Bladder microvascular endothelial cell (primary cell): ENCODE data around the gene SPAG9. TPM values are rescaled to one million over a fixed set of nuclear protein-coding genes. Genes with fewer than 3 reads are reported as not detected.

Experiments used
- total RNA-seq: library from RNA; depleted of rRNA; stranded (reverse); fragments of >200 nt; gene quantifications from 2 replicates; pipeline ENCODE4 v1.2.3, GENCODE V29; 2014

Gene SPAG9, protein sequence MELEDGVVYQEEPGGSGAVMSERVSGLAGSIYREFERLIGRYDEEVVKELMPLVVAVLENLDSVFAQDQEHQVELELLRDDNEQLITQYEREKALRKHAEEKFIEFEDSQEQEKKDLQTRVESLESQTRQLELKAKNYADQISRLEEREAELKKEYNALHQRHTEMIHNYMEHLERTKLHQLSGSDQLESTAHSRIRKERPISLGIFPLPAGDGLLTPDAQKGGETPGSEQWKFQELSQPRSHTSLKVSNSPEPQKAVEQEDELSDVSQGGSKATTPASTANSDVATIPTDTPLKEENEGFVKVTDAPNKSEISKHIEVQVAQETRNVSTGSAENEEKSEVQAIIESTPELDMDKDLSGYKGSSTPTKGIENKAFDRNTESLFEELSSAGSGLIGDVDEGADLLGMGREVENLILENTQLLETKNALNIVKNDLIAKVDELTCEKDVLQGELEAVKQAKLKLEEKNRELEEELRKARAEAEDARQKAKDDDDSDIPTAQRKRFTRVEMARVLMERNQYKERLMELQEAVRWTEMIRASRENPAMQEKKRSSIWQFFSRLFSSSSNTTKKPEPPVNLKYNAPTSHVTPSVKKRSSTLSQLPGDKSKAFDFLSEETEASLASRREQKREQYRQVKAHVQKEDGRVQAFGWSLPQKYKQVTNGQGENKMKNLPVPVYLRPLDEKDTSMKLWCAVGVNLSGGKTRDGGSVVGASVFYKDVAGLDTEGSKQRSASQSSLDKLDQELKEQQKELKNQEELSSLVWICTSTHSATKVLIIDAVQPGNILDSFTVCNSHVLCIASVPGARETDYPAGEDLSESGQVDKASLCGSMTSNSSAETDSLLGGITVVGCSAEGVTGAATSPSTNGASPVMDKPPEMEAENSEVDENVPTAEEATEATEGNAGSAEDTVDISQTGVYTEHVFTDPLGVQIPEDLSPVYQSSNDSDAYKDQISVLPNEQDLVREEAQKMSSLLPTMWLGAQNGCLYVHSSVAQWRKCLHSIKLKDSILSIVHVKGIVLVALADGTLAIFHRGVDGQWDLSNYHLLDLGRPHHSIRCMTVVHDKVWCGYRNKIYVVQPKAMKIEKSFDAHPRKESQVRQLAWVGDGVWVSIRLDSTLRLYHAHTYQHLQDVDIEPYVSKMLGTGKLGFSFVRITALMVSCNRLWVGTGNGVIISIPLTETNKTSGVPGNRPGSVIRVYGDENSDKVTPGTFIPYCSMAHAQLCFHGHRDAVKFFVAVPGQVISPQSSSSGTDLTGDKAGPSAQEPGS (N-terminal part only)
- total RNA-seq, result 65.7 and 130 TPM in 2 replicates

DNA sequence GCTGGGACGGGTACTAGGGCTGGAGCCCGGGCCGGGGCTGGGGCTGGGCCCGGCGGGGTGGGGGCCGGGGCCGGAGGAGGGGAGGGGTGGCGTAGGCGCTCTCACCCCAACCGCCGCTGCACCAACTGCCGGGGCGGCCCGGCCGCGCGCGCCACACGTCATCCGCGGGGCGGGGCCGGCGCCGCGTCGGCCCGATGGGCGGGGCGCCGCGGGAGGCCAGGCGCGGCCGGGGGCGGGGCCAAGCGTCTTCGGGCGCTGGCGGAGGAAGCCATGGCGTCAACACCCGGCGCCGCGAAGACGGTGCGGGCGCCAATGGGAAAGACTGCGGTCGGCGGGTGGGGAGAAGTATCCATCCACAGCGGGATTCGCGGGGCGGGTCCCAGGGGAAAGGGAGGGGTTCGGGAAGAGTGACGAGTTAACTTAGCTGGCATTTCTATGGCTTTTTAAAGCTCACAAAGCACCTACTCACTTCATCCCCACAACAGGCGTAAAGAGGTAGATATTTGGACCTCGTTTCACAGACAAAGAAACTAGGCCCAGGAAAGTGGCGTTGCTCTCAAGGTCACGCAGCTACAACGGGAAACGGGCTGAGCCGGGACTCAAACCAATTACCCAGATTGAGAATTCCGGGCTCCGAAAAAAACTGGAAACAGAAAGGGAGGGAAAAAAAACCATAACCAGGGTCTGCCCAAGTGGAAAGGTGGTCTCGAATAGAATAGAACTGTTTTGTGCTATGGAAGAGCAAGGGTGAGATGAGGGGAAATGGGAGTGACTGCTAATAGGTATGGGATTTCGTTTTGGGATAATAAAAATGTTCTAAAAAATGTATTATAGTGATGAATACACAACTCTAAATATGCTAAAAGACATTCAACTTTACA is at the start of gene SPAG9:
TSS of gene SPAG9 (minus strand) at position 130 of the 881 bp plus-strand sequence. CDS start 212 bp downstream, outside the sequence.

DNA sequence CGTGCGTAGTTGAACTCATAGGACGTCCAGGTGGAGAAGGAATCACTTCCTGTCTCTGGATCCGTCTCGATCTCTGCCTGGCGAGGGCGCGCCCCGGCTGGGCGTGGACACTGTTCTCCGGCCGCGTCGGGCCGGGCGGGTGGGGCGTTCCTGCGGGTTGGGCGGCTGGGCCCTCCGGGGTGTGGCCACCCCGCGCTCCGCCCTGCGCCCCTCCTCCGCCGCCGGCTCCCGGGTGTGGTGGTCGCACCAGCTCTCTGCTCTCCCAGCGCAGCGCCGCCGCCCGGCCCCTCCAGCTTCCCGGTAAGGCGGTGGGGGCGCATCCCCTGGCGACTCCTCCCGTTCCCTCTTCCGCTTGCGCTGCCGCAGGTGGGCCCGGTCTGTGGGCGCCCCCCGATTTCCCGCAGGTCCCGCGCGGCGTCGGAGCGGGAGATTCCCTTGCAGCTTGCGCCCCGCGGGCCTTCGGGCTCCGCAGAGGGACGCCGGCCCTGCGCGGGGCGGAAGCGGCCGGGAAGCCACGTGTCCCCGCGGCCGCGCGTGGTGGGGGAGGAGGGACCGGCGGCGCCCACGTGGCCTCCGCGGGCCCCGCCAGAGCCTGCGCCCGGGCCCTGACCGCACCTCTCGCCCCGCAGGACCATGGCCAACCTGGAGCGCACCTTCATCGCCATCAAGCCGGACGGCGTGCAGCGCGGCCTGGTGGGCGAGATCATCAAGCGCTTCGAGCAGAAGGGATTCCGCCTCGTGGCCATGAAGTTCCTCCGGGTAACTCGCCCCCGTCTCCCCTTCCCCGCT is 45.7 kb upstream of the SPAG9 start, which contains the start of gene NME2:
TSS of gene NME2 (plus strand) at position 214 of the 789 bp plus-strand sequence. CDS start at position 634, 420 bp downstream.

DNA sequence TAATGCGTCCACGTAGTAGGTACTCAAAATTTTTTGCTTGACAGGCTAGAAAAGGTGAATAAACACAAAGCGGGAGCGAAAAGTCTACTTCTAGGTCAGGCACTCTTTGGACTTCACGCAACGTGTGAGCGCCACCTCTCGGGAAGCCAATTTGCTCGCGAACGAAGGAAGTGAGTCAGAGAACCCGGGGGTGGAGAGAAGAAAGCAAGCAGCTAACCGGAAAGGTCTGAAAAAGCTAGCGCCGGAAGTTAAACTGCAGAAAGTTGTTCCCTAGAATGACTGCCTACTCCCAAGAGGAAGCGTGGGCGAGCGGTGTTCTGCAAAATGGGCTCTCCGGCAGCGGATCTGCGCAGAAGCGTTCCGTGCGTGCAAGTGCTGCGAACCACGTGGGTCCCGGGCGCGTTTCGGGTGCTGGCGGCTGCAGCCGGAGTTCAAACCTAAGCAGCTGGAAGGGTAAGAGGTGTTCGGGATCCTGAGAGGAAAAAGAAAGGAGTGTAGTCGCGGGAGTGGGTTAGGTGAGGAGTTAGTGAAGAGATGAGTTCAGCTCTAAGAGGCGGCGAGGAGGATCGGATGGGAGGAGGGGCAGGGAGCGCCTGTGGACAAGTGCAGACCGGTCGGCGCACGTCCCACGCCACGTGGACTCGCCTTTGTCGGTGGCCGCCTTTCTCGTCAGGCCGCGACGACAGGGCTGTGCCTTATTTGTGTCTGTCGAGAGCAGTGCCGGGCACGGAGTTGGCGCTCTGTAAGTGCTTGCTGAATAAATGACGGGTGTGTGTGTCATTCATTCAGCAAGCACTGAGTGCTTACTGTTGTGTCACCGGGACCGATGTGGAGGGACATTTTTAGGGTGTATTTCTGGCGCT is 32.8 kb upstream of the SPAG9 start, which contains the start of gene NME1:
TSS of gene NME1 (plus strand) at position 350 of the 863 bp plus-strand sequence. CDS start 2,096 bp downstream, outside the sequence.

Other genes starting within 250 kb of the SPAG9 start
- gene NME1, start 32.7 kb upstream of the SPAG9 start, total RNA-seq, result 129 and 131 TPM in 2 replicates
- 492 and 644 TPM in 2 replicates for gene NME2, start 45.5 kb upstream of the SPAG9 start, total RNA-seq
- 7.1 and 23.9 TPM in 2 replicates for gene MBTD1, start 139.2 kb upstream of the SPAG9 start, total RNA-seq
- 21.9 and 28.2 TPM in 2 replicates for gene UTP18, start 139.7 kb upstream of the SPAG9 start, total RNA-seq